Epidermal melanocyte (primary cell): Measurements from ENCODE around the gene SSBP2.

ENCODE experiments used
- DNase-seq: peaks from one replicate; pipeline ENCODE4 v3.0.0; 2011; ENCODE audit warnings: low spot score; ENCODE audit not compliant: insufficient read length

Gene SSBP2

DNA sequence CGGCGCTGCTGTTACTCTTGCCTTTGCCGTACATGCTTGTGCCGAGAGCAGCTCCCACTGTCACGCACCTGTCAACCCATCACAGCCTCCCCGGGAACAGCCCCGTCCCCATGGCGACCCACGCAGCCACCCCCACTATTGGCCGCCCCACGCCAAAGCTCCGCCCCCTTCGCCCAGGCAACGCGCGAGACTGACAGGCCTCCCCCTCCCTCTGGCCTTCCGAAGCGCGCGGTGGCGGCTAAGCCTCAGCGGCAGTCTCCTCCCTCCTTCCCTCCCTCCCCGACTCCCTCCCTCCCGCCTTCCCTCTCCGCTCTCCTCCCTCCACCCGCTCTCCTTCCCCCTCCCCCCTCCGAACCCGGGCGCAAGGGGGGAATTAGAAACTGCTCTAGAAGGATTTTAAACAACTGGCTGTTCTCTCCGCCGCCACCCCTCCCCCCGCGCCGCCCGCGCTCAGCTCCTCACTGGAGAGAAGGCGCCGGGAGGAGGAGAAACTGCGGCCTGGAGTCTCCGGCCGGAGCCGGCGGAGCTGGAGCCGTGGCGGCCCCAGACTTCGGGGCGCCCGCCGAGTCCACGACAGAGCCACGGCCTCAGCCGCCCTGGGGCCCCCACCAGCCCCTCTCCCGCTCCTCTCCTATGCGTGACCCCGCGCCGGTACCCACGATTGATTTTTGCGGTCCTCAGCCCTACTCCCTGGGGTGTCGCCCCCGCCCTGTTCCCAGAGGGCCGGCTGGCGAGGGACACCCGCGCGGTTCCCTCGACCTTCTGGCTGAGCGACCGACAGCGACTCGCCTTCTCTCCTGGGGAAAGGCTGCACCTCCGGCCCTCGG is at the start of gene SSBP2:
Gene SSBP2, minus strand, starts transcription at position 89 of the 827 bp plus-strand sequence. Its CDS starts 55 bp downstream, at position 34.
- DNase-seq, result peak; percentile 83

DNA sequence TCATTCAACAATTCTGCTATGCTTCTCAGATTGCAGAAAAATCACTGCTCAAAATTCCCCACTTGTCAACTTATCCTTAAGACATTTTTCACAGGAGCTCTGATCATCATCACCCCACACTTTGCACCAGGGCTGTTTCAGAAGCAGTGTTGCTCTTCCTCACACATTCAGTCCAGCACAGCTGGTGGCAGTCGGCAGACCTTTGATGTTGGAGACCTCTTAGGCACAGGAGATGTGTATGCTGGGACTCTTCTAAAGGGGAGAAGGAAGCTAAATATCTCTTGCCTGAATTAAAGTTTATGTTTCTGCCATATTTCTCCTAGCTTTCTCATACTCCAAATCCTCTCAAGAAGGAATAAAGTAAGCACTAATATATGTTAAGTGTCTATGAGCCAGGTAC is 44.8 kb upstream of the SSBP2 start:
- no peak for DNase-seq

DNA sequence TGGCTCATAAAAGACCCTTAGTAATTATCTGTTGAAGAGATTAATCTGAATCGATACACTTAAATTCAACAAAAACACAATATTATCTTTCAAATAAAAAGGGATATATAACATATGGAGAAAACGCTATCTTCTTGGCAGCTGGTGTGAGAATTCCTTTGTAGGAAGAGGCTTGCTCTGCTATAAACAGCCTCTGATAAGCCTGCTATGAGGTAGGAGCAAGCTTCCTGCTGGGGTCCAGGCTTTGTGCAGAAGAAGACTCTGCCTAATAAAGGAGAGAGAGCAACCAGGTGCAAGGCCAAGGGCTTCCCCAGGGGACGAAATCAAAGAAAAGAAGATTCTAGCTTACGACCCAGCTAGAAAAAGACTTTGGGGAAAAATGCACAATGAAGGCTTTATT is 43.3 kb upstream of the SSBP2 start:
- no peak for DNase-seq

- DNase-seq, result no peak
Observed at GRCh38 chr5:81790336-81790735, 39.4 kb upstream of the SSBP2 start.

GRCh38 chr5:81789033-81789432 is 38.1 kb upstream of the SSBP2 start:
- no peak for DNase-seq

GRCh38 chr5:81788329-81788728 is 37.4 kb upstream of the SSBP2 start:
- no peak for DNase-seq

GRCh38 chr5:81787474-81788242 is 36.8 kb upstream of the SSBP2 start:
- DNase-seq, result no peak

DNA sequence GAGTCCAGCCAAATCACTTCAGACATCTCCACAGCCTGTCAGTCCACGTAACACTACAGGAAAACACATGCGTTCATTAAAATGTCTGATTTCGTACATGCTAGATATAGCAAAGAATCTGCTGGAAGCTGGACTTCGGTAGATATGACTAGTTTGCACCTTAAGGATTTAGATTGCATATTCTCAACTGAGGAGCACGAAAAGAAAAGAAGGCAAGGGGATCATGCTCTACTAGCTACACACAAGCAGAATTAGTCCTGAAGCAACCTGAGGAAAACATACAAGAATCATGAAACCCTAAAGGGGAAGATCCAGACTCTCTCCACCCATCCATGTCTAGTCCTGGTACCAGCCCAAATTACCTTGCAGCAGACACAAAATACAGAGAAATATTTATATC is 36.1 kb upstream of the SSBP2 start:
- DNase-seq, result no peak

DNA sequence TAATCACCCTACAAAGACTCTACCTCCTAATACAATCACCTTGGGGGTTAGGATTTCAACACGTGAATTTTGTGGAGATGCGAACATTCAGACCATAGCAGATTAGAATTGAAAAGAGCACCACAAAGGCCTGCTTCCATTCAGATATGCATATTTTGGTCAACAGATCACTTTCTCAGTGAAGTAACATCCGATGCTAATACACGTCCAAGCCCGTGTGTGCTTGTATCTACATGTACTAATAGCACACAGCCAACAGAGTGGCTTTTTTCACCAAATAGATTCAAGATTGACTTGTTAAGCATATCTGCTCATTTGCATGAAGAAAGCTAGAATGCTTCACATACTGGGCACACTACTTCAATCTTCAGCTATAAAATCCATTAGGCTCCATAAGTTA is 35.6 kb upstream of the SSBP2 start:
- DNase-seq, result no peak

- DNase-seq, result no peak
Observed at GRCh38 chr5:81785322-81785721, 34.4 kb upstream of the SSBP2 start.

DNA sequence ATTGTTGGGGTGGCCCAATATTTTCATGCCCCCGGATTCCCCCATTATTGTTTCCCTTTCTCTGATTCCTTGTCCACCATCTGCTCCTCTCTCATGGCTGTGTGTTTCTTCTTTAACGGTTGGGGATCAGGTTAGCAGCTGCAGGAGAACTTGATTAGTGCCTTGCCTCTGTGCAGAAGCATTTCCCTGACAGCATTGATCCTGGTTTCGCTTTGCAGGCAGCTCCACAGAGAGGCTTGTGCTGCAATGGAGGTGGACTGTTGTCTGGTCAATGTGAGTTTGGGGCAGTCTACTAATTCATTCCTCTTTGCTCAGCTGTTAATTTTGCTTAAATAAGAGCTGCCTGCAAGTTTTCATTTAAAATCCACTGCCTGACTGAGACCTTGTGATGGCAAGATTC is 32.5 kb upstream of the SSBP2 start:
- DNase-seq, result no peak

DNA sequence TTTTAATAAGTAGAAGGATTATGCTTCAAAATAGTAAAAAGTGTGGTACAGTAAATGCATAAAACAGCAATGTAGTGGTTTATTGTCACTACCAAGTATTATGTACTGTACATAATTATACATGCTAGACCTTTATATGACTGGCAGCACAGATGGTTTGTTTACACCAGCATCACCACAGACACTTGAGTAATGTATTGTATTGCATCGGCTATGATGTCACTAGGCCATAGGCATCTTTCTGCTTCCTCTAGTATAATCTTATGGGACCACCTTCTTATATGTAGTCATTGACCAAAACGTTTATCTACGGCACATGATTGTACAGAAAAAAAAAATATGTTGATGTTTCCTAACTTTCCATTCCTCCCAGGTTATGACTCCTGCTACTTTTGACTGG is 31.9 kb upstream of the SSBP2 start:
- no peak for DNase-seq

DNA sequence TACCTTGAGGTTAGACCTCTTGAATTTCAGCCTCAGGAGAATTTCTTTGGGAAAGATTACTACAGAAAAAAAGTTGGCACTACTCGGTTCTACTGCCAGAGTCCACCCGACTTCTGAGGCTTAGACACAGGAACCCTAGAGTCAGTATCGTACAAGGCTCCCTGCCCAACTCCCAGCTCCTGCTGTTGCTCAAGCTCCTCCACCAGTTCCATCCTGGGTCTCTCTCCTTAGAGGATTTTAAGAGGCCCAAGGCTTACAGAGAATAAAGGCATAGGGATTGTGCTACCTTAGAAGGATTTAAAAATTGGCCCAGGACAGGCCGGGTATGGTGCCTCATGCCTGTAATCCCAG is 29.0 kb upstream of the SSBP2 start:
- no peak for DNase-seq

DNA sequence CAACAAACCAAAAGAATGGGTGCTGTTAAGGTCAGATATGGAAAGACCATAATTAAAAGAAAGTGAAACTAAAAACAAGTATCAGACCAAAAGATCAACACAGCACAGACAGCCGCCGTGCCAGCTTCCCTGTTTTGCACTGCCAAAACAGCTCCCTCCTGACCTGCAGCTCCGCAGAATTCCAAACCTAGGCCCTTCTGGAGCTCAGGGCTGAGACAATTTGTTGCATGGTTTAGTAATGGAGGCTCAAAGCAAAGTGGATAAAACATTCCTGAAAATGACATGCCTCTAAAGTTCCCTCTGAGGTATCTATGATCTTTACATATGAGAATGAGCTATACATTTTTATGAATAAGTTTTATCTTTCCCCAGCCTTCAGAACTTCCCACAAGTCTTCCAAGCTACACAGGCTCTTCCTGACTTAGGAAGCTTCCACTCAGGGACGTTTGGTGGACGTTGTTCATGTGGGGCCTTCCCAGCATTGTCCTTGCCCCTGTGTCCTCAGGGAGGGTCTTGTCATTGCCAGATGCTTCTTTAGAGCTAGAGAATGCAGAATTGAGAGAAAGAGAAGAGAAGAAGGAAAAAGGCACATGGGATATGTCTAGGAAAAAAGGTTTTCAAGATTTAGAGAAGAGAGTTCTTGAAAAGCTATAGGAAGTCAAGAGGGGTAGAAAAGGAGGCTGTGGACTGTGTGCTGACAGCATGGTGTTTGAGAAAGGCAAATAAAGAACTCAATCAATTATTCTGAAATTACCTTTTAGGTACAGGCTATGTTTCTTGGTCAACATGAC is 28.4 kb upstream of the SSBP2 start:
- no peak for DNase-seq

DNA sequence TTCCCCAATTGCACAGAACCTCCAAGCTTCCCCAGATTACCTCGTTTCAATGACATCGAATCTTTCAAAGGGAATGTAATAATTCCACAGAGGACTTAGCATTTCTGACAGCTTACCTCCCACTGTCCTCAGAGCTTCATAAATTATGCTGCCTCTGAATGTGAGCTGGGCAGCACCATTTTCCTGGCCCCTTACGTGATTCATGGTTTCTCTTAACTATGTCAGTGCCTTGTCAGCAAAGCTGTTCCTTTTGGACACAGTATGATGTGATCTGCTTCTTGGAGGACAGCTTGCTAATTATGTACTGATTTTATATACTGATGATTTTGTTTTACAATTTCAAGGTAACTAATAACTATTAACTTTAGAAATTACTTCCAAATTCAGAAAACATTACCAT is 27.7 kb upstream of the SSBP2 start:
- DNase-seq, result no peak

DNA sequence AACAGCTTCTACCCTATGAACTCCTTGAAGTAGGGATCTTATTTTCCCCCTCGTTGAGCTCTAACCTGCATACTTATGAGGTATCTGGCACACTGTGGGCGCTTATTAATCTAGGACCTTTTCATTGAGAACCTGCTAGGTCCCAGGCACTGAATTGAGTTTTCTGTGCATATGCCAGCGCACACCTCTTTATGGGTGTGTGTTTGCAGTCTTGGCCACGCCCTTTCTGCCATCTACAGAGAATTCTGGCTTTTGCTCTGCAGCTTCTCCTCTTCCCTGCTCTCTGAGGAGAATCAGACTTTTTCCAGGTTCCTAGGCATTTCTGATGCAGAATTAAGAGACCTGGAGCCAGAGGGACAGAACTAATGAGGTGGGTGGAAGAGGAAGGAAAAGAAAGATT is 25.4 kb upstream of the SSBP2 start:
- no peak for DNase-seq

- DNase-seq, result no peak
Observed at GRCh38 chr5:81774374-81774773, 23.5 kb upstream of the SSBP2 start.

- no peak for DNase-seq
Observed at GRCh38 chr5:81773574-81773973, 22.7 kb upstream of the SSBP2 start.

GRCh38 chr5:81773161-81773560 is 22.3 kb upstream of the SSBP2 start:
- no peak for DNase-seq

DNA sequence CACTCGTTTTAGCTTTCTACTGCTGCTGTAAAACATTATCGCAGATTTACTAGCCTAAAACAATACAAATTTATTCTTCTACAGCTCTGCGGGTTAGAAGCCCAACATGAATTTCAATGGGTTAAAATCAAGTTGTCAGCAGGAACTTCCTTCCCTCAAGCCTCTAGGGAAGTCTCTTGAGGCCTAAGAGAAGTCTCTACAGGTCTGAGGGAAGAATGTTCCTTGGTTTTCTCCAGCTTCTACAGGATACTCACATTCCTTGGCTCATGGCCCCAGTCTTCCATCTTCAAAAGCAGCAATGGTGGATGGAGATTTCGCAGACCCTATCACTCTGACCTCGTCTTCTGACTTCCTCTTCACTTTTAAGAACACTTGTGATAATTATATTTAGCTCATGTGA is 21.6 kb upstream of the SSBP2 start:
- no peak for DNase-seq

GRCh38 chr5:81768935-81769452 is 18.1 kb upstream of the SSBP2 start:
- DNase-seq, result no peak

GRCh38 chr5:81767938-81768337 is 17.0 kb upstream of the SSBP2 start:
- DNase-seq, result no peak
